Measurements from ENCODE around the gene AGBL4.
"Not testable (repeated sequence)": the region's sequence is repeated elsewhere in the genome, so short reads cannot be mapped to it uniquely, and the experiment has no call there.

The AGBL4 gene

GRCh38 chr1:49765034-49765433 lies 258.7 kb downstream of the AGBL4 start:
- ChIA-PET CTCF (no interaction called here), POLR2A (no interaction called here)
- TF ChIP-seq ZNF184 (tag by site-specific recombination; IDR thresholded peaks at IDR 0.05) (no peak), ZNF426 (tag by site-specific recombination; IDR thresholded peaks at IDR 0.05) (no peak), ZSCAN23 (tag by site-specific recombination; IDR thresholded peaks at IDR 0.05) (no peak), MZF1 (tag by site-specific recombination; IDR thresholded peaks at IDR 0.05; ENCODE audit: borderline replicate concordance) (no peak), SALL2 (tag by site-specific recombination; IDR thresholded peaks at IDR 0.05; ENCODE audit: borderline replicate concordance) (no peak), ZNF324 (tag by site-specific recombination; IDR thresholded peaks at IDR 0.05) (no peak), ZNF792 (tag by site-specific recombination; IDR thresholded peaks at IDR 0.05) (no peak), OVOL3 (tag by site-specific recombination; IDR thresholded peaks at IDR 0.05) (no peak), YY2 (tag by site-specific recombination; IDR thresholded peaks at IDR 0.05) (no peak), ZNF292 (tag by site-specific recombination; IDR thresholded peaks at IDR 0.05; ENCODE audit: borderline replicate concordance, low read depth) (no peak), ZNF239 (tag by site-specific recombination; IDR thresholded peaks at IDR 0.05) (no peak), ZNF596 (tag by site-specific recombination; IDR thresholded peaks at IDR 0.05) (no peak), ZEB2 (tag by site-specific recombination; IDR thresholded peaks at IDR 0.05) (no peak)

GRCh38 chr1:49738118-49738517 lies 285.6 kb downstream of the AGBL4 start:
- POLR2A ChIA-PET; H3K4me1 ChIP-seq (ENCODE audit: control insufficient read depth, insufficient read depth, low read length); CTCF ChIA-PET; H3K4me3 ChIP-seq (ENCODE audit: low read depth, low read length); H3K36me3 ChIP-seq (ENCODE audit: control insufficient read depth in 2 of 2, insufficient read depth in 1 of 2, low read length in 2 of 2); H3K27ac ChIP-seq (ENCODE audit: extremely low read depth, low read depth, low read length); H3K9me3 ChIP-seq (ENCODE audit: control insufficient read depth, insufficient read depth, low read depth, low read length): not testable (repeated sequence)

More at GRCh38 chr1:49765034-49765433, 258.7 kb downstream of the AGBL4 start:
- no peaks in the 10 kb centered on the region for H3K9me3 ChIP-seq (ENCODE audit: control insufficient read depth, insufficient read depth, low read depth, low read length)
- H3K36me3 ChIP-seq (ENCODE audit: control insufficient read depth in 2 of 2, insufficient read depth in 1 of 2, low read length in 2 of 2) = no peaks in the 10 kb centered on the region
- H3K4me3 ChIP-seq (ENCODE audit: low read depth, low read length) = no peak overlapping the region
- no peak overlapping the region for H3K27ac ChIP-seq (ENCODE audit: extremely low read depth, low read depth, low read length)
- H3K4me1 ChIP-seq (ENCODE audit: control insufficient read depth, insufficient read depth, low read length) = no peaks in the 10 kb centered on the region

DNA sequence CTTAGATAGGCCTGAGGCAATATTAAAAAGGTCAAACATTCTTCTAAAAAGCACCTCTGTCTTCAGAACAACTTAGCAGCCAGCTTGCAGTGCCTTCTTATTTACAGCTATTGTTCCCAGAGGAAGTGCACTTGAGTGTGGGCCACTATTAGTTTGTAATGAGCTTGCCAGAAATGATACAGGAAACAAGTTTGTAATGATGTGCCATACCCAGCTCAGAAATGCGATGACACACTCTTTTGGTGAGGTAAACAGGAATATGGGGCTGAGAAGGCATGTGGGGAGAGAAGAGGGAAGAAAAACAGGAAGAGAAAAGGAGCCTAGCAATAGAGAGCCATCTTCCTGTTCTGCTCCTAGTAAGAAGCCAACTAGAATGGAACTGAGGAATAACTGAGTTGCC lies 295.4 kb downstream of the AGBL4 start:
- Histone ChIP-seq H3K9me3 (ENCODE audit: control insufficient read depth, insufficient read depth, low read depth, low read length) (no peaks in the 10 kb centered on the region), H3K4me3 (ENCODE audit: low read depth, low read length) (no peak overlapping the region), H3K4me1 (ENCODE audit: control insufficient read depth, insufficient read depth, low read length) (no peaks in the 10 kb centered on the region), H3K36me3 (ENCODE audit: control insufficient read depth in 2 of 2, insufficient read depth in 1 of 2, low read length in 2 of 2) (no peaks in the 10 kb centered on the region), H3K27ac (ENCODE audit: extremely low read depth, low read depth, low read length) (no peak overlapping the region)
- ChIA-PET CTCF (no interaction called here), POLR2A (no interaction called here)
- no peak for TF ChIP-seq ZSCAN18 (tag by site-specific recombination; IDR thresholded peaks at IDR 0.05)
- no peak for TF ChIP-seq ZNF518A (tag by site-specific recombination; conservative IDR thresholded peaks at IDR 0.05; ENCODE audit: low read depth)
- no peak for TF ChIP-seq KLF9 (tag by site-specific recombination; IDR thresholded peaks at IDR 0.05; ENCODE audit: low read depth)
- no peak for TF ChIP-seq ZNF514 (tag by site-specific recombination; IDR thresholded peaks at IDR 0.05)
- no peak for TF ChIP-seq KLF1 (tag by site-specific recombination; IDR thresholded peaks at IDR 0.05)
- no peak for TF ChIP-seq ZNF391 (tag by site-specific recombination; IDR thresholded peaks at IDR 0.05; ENCODE audit: borderline replicate concordance, low read depth)
- no peak for TF ChIP-seq ZNF169 (tag by site-specific recombination; IDR thresholded peaks at IDR 0.05)
- TF ChIP-seq GLI2 (tag by site-specific recombination; IDR thresholded peaks at IDR 0.05; ENCODE audit: borderline replicate concordance, low read depth) = no peak
- TF ChIP-seq, protein P1, sequence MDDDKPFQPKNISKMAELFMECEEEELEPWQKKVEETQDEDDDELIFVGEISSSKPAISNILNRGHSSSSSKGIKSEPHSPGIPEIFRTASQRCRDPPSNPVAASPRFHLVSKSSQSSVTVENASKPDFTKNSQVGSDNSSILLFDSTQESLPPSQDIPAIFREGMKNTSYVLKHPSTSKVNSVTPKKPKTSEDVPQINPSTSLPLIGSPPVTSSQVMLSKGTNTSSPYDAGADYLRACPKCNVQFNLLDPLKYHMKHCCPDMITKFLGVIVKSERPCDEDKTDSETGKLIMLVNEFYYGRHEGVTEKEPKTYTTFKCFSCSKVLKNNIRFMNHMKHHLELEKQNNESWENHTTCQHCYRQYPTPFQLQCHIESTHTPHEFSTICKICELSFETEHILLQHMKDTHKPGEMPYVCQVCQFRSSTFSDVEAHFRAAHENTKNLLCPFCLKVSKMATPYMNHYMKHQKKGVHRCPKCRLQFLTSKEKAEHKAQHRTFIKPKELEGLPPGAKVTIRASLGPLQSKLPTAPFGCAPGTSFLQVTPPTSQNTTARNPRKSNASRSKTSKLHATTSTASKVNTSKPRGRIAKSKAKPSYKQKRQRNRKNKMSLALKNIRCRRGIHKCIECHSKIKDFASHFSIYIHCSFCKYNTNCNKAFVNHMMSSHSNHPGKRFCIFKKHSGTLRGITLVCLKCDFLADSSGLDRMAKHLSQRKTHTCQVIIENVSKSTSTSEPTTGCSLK (tag by site-specific recombination; IDR thresholded peaks at IDR 0.05) = no peak
- no peak for TF ChIP-seq ZNF433 (tag by site-specific recombination; IDR thresholded peaks at IDR 0.05; ENCODE audit: low read depth)
- TF ChIP-seq ZBTB6 (tag by site-specific recombination; IDR thresholded peaks at IDR 0.05) = no peak
- no peak for TF ChIP-seq ZNF324 (tag by site-specific recombination; IDR thresholded peaks at IDR 0.05)

All from HEK293 (cell line).